ENCODE measurements around the gene CNTN4. TPM values are rescaled to one million over a fixed set of nuclear protein-coding genes. Genes with fewer than 3 reads are reported as not detected.

The CNTN4 gene
- polyA plus RNA-seq, 1 experiment = not detected

DNA sequence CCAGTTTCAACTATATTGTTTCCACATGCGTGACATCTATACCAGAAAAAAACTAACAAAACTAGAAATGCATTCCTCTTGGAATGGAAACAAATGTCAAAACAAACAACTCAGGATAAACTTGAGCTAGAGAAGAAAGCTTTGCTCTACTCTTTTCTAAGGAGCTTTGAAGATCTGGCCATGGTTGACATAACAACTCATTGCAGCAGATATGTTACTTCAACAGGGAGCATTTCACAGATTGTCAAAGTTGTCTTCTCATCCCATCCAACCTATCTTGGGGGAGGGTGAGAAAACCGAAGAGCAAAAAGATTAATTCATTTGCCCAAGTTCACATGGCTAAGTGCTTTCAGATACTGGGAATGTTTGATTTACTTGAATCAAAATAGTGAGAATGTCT is 484.4 kb downstream of the CNTN4 start:
- H3K4me3 ChIP-seq (ENCODE audit: low read depth, low read length) = no peak overlapping the region
- no peaks in the 10 kb centered on the region for H3K27me3 ChIP-seq (ENCODE audit: control insufficient read depth, insufficient read depth, low read length)
- ChIA-PET CTCF (no interaction called here), POLR2A (no interaction called here)
- H3K36me3 ChIP-seq (ENCODE audit: control insufficient read depth, insufficient read depth, low read length) = no peaks in the 10 kb centered on the region
- TF ChIP-seq, protein P1, sequence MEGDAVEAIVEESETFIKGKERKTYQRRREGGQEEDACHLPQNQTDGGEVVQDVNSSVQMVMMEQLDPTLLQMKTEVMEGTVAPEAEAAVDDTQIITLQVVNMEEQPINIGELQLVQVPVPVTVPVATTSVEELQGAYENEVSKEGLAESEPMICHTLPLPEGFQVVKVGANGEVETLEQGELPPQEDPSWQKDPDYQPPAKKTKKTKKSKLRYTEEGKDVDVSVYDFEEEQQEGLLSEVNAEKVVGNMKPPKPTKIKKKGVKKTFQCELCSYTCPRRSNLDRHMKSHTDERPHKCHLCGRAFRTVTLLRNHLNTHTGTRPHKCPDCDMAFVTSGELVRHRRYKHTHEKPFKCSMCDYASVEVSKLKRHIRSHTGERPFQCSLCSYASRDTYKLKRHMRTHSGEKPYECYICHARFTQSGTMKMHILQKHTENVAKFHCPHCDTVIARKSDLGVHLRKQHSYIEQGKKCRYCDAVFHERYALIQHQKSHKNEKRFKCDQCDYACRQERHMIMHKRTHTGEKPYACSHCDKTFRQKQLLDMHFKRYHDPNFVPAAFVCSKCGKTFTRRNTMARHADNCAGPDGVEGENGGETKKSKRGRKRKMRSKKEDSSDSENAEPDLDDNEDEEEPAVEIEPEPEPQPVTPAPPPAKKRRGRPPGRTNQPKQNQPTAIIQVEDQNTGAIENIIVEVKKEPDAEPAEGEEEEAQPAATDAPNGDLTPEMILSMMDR (IDR thresholded peaks at IDR 0.05; ENCODE audit: insufficient read depth, low read depth, low read length) = no peak
- DNase-seq (ENCODE audit: low read depth) = no peak

GRCh38 chr3:2589336-2589969 is 490.8 kb downstream of the CNTN4 start:
- Histone ChIP-seq H3K36me3 (ENCODE audit: control insufficient read depth, insufficient read depth, low read length) (no peaks in the 10 kb centered on the region), H3K27me3 (ENCODE audit: control insufficient read depth, insufficient read depth, low read length) (no peaks in the 10 kb centered on the region), H3K4me3 (ENCODE audit: low read depth, low read length) (no peak overlapping the region)
- no peak for DNase-seq (ENCODE audit: low read depth)
- TF ChIP-seq, protein P1 (IDR thresholded peaks at IDR 0.05; ENCODE audit: insufficient read depth, low read depth, low read length) = no peak
- CTCF ChIA-PET = no interaction called here
- POLR2A ChIA-PET = no interaction called here

- POLR2A ChIA-PET = no interaction called here
These were observed 496.8 kb downstream of the CNTN4 start for GRCh38 chr3:2595486-2595885.

GRCh38 chr3:2597615-2598014 is 498.9 kb downstream of the CNTN4 start:
- ChIA-PET CTCF (no interaction called here), POLR2A (no interaction called here)
- Histone ChIP-seq H3K36me3 (ENCODE audit: control insufficient read depth, insufficient read depth, low read length) (no peaks in the 10 kb centered on the region), H3K27me3 (ENCODE audit: control insufficient read depth, insufficient read depth, low read length) (no peaks in the 10 kb centered on the region), H3K4me3 (ENCODE audit: low read depth, low read length) (no peak overlapping the region)
- TF ChIP-seq, protein P1 (IDR thresholded peaks at IDR 0.05; ENCODE audit: insufficient read depth, low read depth, low read length) = no peak
- no peak for DNase-seq (ENCODE audit: low read depth)

More at GRCh38 chr3:2595486-2595885, 496.8 kb downstream of the CNTN4 start:
- H3K36me3 ChIP-seq (ENCODE audit: control insufficient read depth, insufficient read depth, low read length) = no peaks in the 10 kb centered on the region
- H3K4me3 ChIP-seq (ENCODE audit: low read depth, low read length) = no peak overlapping the region
- TF ChIP-seq, protein P1 (IDR thresholded peaks at IDR 0.05; ENCODE audit: insufficient read depth, low read depth, low read length) = no peak
- no peaks in the 10 kb centered on the region for H3K27me3 ChIP-seq (ENCODE audit: control insufficient read depth, insufficient read depth, low read length)
- CTCF ChIA-PET = interaction anchor here (0.6 kb wide), 1 partner anchor 48 kb away, joined by 3 read pairs; no protein-coding TSS in a partner anchor
- DNase-seq (ENCODE audit: low read depth) = no peak

DNA sequence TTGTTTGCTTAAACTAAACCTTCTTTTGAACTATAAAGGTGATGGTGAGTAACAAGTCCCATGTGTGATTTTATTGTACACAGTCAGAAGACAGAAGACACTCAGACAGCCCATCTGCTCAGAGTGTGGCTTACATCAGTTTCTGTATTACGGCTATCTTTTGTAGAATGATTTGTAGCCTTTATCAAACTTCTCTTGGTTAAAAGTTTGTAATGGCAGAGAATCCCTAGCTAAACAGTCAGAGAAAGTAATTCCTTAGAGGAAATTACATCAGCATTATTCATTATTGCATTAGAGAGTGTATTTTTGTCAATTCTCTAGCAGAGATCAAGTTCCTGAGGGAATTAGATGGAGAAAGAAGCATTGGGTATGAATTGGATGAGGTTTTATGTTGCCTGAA is 500.8 kb downstream of the CNTN4 start:
- ChIA-PET POLR2A (no interaction called here), CTCF (no interaction called here)
- Histone ChIP-seq H3K36me3 (ENCODE audit: control insufficient read depth, insufficient read depth, low read length) (no peaks in the 10 kb centered on the region), H3K4me3 (ENCODE audit: low read depth, low read length) (no peak overlapping the region), H3K27me3 (ENCODE audit: control insufficient read depth, insufficient read depth, low read length) (no peaks in the 10 kb centered on the region)
- TF ChIP-seq, protein P1 (IDR thresholded peaks at IDR 0.05; ENCODE audit: insufficient read depth, low read depth, low read length) = no peak
- DNase-seq (ENCODE audit: low read depth) = no peak

Data from BJ (cell line).